GM23248 (cell line): ENCODE measurements around the gene PCYT2.

Source experiments
- EZH2 ChIP-seq: fragments of 200-600 bp; sonication (generic); IDR thresholded peaks from 2 replicates; pipeline ENCODE4 v1.6.1; 2018; ENCODE audit warnings: antibody characterized with exemption, mild to moderate bottlenecking; ENCODE audit not compliant: insufficient read depth, poor library complexity, severe bottlenecking
- EZH2phosphoT487 ChIP-seq: fragments of 200-600 bp; sonication (generic); IDR thresholded peaks from 2 replicates; pipeline ENCODE4 v1.6.1; 2018; ENCODE audit warnings: antibody characterized with exemption, moderate library complexity, mild to moderate bottlenecking, low read depth; ENCODE audit not compliant: insufficient read depth

GRCh38 chr17:81952792-81953228 lies 41.6 kb upstream of the PCYT2 start:
- TF ChIP-seq EZH2 (no peak), EZH2phosphoT487 (no peak)
